Muscle of leg (tissue), 9 donors: ENCODE results near the gene TNP2. TPM values are rescaled to one million over a fixed set of nuclear protein-coding genes. Genes with fewer than 3 reads are reported as not detected.

Source experiments
- polyA plus RNA-seq, 8 donors: library from polyadenylated mRNA; unstranded; fragments of 120-200 nt; gene quantifications; one replicate each; pipeline versions ENCODE4 v1.2.1 to v1.2.3, GENCODE V29; 2013; ENCODE audit warnings: inconsistent platforms in 1 of 8, low replicate concordance in 1 of 8; ENCODE audit not compliant: insufficient read length in 8 of 8, insufficient read depth in 1 of 8
- total RNA-seq: library from RNA; stranded (reverse); fragments of 120-200 nt; gene quantifications from one replicate; pipeline ENCODE4 v1.2.4, GENCODE V29; 2013

TNP2 gene
- total and polyA plus RNA-seq, 9 donors: not detected

Other genes with a start within 250 kb of the TNP2 start
- gene SOCS1, start 13.1 kb downstream of the TNP2 start, total RNA-seq: 0.89 TPM
- 1 to 10 TPM; 1.3 to 5.3 (median 2.8) TPM for gene SOCS1, start 13.1 kb downstream of the TNP2 start, polyA plus RNA-seq
- not detected for gene PRM3, start 4.3 kb upstream of the TNP2 start, total RNA-seq
- gene PRM3, start 4.3 kb upstream of the TNP2 start, polyA plus RNA-seq: not detected
- gene PRM2, start 7.2 kb upstream of the TNP2 start, total RNA-seq: not detected
- not detected for gene PRM2, start 7.2 kb upstream of the TNP2 start, polyA plus RNA-seq
- gene PRM1, start 12.0 kb upstream of the TNP2 start, total RNA-seq: not detected
- gene PRM1, start 12.0 kb upstream of the TNP2 start, polyA plus RNA-seq: not detected
- gene RMI2, start 76.1 kb upstream of the TNP2 start, total RNA-seq: 5.7 TPM
- gene RMI2, start 76.1 kb upstream of the TNP2 start, polyA plus RNA-seq: 10 to 100 TPM in 3 of 8 donors, 1 to 10 TPM in 5; 6.4 to 12.5 (median 9.5) TPM